C4-2B (cell line): Measurements from ENCODE around the gene CDH23.

Source experiments
- CTCF ChIP-seq: fragments of 450-650 bp; conservative IDR thresholded peaks from 2 replicates; pipeline ENCODE4 v1.5.1; 2017; ENCODE audit warnings: mild to moderate bottlenecking
- ZFX ChIP-seq: fragments of 450-650 bp; IDR thresholded peaks from 2 replicates; pipeline ENCODE4 v1.6.1; 2017

- no peak for TF ChIP-seq CTCF
- no peak for TF ChIP-seq ZFX
These were observed 381.5 kb downstream of the CDH23 start for GRCh38 chr10:71778071-71778825.
